Endothelial cell of umbilical vein (primary cell): ENCODE measurements around the gene ANKS6. TPM values are rescaled to one million over a fixed set of nuclear protein-coding genes. Genes with fewer than 3 reads are reported as not detected.

Source experiments
- BruUV-seq: library from RNA; stranded (reverse); fragments of 400-500 nt; replicated peaks from 2 replicates; lab custom pipeline; 2021; lab: Mats Ljungman, UMichigan
- CTCF ChIA-PET: fragments of 300-600, 350-600 bp; sonication (Branson Sonifier 250); formaldehyde crosslinking; loops from one replicate; lab custom pipeline; 2021; ENCODE audit warnings: antibody characterized with exemption, inconsistent platforms; lab: Charles Lee
- POLR2A ChIA-PET: fragments of 300-600, 350-600 bp; sonication (Branson Sonifier 250); formaldehyde crosslinking; loops from one replicate; lab custom pipeline; 2021; ENCODE audit warnings: antibody characterized with exemption, inconsistent platforms; lab: Charles Lee
- DNase-seq: peaks from one replicate; pipeline ENCODE4 v3.0.0-alpha.2; 2011; ENCODE audit warnings: low read depth, low spot score
- FAIRE-seq: peaks from 2 replicates; lab custom pipeline; 2011; peaks lifted over from hg19 to GRCh38; lab: Jason Lieb, UNC
- H2AFZ ChIP-seq: 2 replicates; pipeline ENCODE4 v1.6.0; 2012; ENCODE audit warnings: low read depth, low read length, control low read depth, inconsistent platforms
- H3K27ac ChIP-seq: 2 replicates; pipeline ENCODE4 v1.5.1; 2011; ENCODE audit warnings: low read depth, mild to moderate bottlenecking, control low read depth, low read length, moderate library complexity; ENCODE audit not compliant: insufficient read depth
- H3K27me3 ChIP-seq, 2 experiments: 2 replicates each; pipeline versions ENCODE4 v1.6.0 to v1.6.1; 2011; ENCODE audit warnings: low read length in 2 of 2, mixed read lengths in 1 of 2; ENCODE audit not compliant: control insufficient read depth in 2 of 2, insufficient read depth in 2 of 2
- H3K36me3 ChIP-seq, 2 experiments: 2 replicates in 1 of 2; 3 replicates in 1 of 2; pipeline ENCODE4 v1.5.1; 2011; ENCODE audit warnings: low read length in 2 of 2, mild to moderate bottlenecking in 1 of 2, moderate library complexity in 1 of 2; ENCODE audit not compliant: control insufficient read depth in 2 of 2, insufficient read depth in 2 of 2; ENCODE audit errors: extremely low read depth in 1 of 2
- H3K4me1 ChIP-seq: 3 replicates; pipeline ENCODE4 v1.5.1; 2011; ENCODE audit warnings: mild to moderate bottlenecking, low read length; ENCODE audit not compliant: control insufficient read depth, insufficient read depth; ENCODE audit errors: extremely low read depth
- H3K4me2 ChIP-seq: 2 replicates; pipeline ENCODE4 v1.6.1; 2011; ENCODE audit warnings: low read length, control low read depth, mixed read lengths; ENCODE audit not compliant: insufficient read depth
- H3K4me3 ChIP-seq, 3 experiments: fragments of 200-600 bp in 1 of 3; sonication (generic), shearing (Covaris generic) in 1 of 3; replicated peaks in 1 of 3; 2 replicates each; pipeline ENCODE4 v1.5.1; 2011 to 2016; ENCODE audit warnings: control low read depth in 3 of 3, low read length in 3 of 3, mild to moderate bottlenecking in 2 of 3, inconsistent platforms in 1 of 3, low read depth in 1 of 3, moderate library complexity in 1 of 3; ENCODE audit not compliant: insufficient read depth in 1 of 3
- H3K79me2 ChIP-seq: 2 replicates; pipeline ENCODE4 v1.6.0; 2012; ENCODE audit warnings: low read length, inconsistent platforms; ENCODE audit not compliant: control insufficient read depth, insufficient read depth
- H3K9ac ChIP-seq: replicated peaks from 2 replicates; pipeline ENCODE3; 2011; ENCODE audit warnings: low read length, control low read depth; ENCODE audit not compliant: insufficient read depth; ENCODE audit errors: extremely low read depth
- H3K9me1 ChIP-seq: replicated peaks from 3 replicates; pipeline ENCODE4 v1.6.0; 2011; ENCODE audit warnings: mild to moderate bottlenecking, low read length; ENCODE audit not compliant: control insufficient read depth, insufficient read depth; ENCODE audit errors: extremely low read depth
- H3K9me3 ChIP-seq: replicated peaks from 2 replicates; pipeline ENCODE4 v1.5.1; 2012; ENCODE audit warnings: low read length, inconsistent platforms; ENCODE audit not compliant: control insufficient read depth, insufficient read depth
- H4K20me1 ChIP-seq: replicated peaks from 2 replicates; pipeline ENCODE3; 2011; ENCODE audit warnings: mild to moderate bottlenecking, low read length; ENCODE audit not compliant: control insufficient read depth, insufficient read depth; ENCODE audit errors: extremely low read depth
- EZH2 ChIP-seq: IDR thresholded peaks from 2 replicates; pipeline ENCODE4 v1.6.1; 2012; ENCODE audit warnings: borderline replicate concordance, low read depth, mild to moderate bottlenecking, moderate library complexity, low read length, inconsistent platforms; ENCODE audit not compliant: severe bottlenecking
- FOS ChIP-seq: IDR thresholded peaks from 2 replicates; pipeline ENCODE4 v1.6.1; 2011; ENCODE audit warnings: mild to moderate bottlenecking, low read length, moderate library complexity, borderline replicate concordance; ENCODE audit not compliant: insufficient read depth
- GATA2 ChIP-seq: IDR thresholded peaks from 2 replicates; pipeline ENCODE4 v1.7.0; 2011; ENCODE audit warnings: low read depth, mild to moderate bottlenecking, moderate library complexity, mixed read lengths, low read length; ENCODE audit not compliant: insufficient read length, insufficient read depth
- JUN ChIP-seq: IDR thresholded peaks from 2 replicates; pipeline ENCODE4 v1.6.1; 2011; ENCODE audit warnings: borderline replicate concordance, low read depth; ENCODE audit not compliant: insufficient read length, insufficient read depth
- MYC ChIP-seq: IDR thresholded peaks from one replicate; pipeline ENCODE4 v1.6.1; 2011; ENCODE audit warnings: mild to moderate bottlenecking, low read depth, low read length
- POLR2A ChIP-seq: IDR thresholded peaks from 2 replicates; pipeline ENCODE4 v1.6.1; 2012; ENCODE audit warnings: low read depth, mild to moderate bottlenecking, control low read depth, low read length
- POLR2AphosphoS5 ChIP-seq: IDR thresholded peaks from 2 replicates; pipeline ENCODE4 v1.6.1; 2012; ENCODE audit warnings: low read depth, mild to moderate bottlenecking, control low read depth, low read length, moderate library complexity; ENCODE audit not compliant: insufficient read depth
- dilution Hi-C: fragments of 300-500 bp; cut with MboI; formaldehyde crosslinking; loops from one replicate; pipeline ENCODE4 v1.15.0; 2019; ENCODE audit warnings: low sequenced_read_pairs; ENCODE audit not compliant: extremely low pct_ligation_motif_present
- intact Hi-C: fragments of 100-400 bp; cut with micrococcal nuclease; formaldehyde crosslinking; loops from one replicate; pipeline ENCODE4 v1.10.0; 2022
- polyA plus RNA-seq, 4 experiments: library from polyadenylated mRNA; depleted of rRNA in 3 of 4; stranded (reverse) in 3 of 4; unstranded in 1 of 4; fragments of >200 nt; gene quantifications; 2 replicates each; pipeline versions ENCODE4 v1.2.1 to v1.2.3, GENCODE V29; 2011 to 2012; ENCODE audit warnings: missing spikeins in 1 of 4
- total RNA-seq: library from RNA; stranded (reverse); gene quantifications from 2 replicates; pipeline ENCODE4 v1.2.3, GENCODE V29; 2021
- TF ChIP-seq, protein P1 (sequence below), 2 donors: IDR thresholded peaks; 1 replicate in 1 of 2; 2 replicates in 1 of 2; pipeline ENCODE4 v1.5.1; 2011; ENCODE audit warnings: low read length in 2 of 2, mild to moderate bottlenecking in 2 of 2, moderate library complexity in 2 of 2, control low read depth in 1 of 2, inconsistent platforms in 1 of 2, low read depth in 1 of 2; ENCODE audit not compliant: insufficient read depth in 1 of 2; ENCODE audit errors: extremely low read depth in 1 of 2
- TF ChIP-seq, protein P2 (sequence below): IDR thresholded peaks from 2 replicates; pipeline ENCODE4 v1.6.1; 2011; ENCODE audit not compliant: insufficient read depth, insufficient read length

The ANKS6 gene
- total and polyA plus RNA-seq, 2 donors (not counting 3 experiments of a cell fraction or from before 2014, with no cell fraction given), result 15.5 to 18.6 TPM

DNA sequence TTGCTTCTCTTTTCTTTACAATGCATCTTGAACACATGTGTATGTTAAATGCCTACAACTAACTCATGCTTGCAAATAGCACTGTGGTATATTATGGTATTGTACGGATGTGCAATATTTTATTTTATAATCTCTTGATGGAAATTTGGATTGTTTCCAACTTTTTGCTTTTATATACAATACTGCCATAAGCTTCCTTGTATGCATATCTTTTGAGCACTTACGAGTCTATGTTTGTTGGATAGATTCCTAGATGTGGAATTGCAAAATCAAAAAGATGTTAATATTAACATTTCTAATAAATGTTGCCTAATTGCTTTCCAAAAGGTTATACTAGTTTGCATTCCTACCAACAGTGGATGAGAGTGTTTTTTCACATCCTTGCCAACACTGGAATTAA lies 7.7 kb upstream of the ANKS6 start:
- CTCF ChIA-PET, result interaction anchor here (1.1 kb wide), 1 partner anchor 30 kb away, joined by 3 read pairs; no protein-coding TSS in a partner anchor
- H3K4me1 ChIP-seq, result peaks cover 2% of the 10 kb centered on the region
- dilution Hi-C loops (no loop called here), intact Hi-C loops (no loop called here)
- no peaks in the 10 kb centered on the region for H3K79me2 ChIP-seq
- no peaks in the 10 kb centered on the region for H4K20me1 ChIP-seq
- H3K27ac ChIP-seq, result no peak overlapping the region
- no peak overlapping the region for H3K4me3 ChIP-seq
- peaks cover 28 to 32% of the 10 kb centered on the region in 2 experiments for H3K27me3 ChIP-seq
- no peaks in the 10 kb centered on the region for H3K9me1 ChIP-seq
- POLR2A ChIA-PET, result interaction anchor here (0.7 kb wide), 1 partner anchor 1398 kb away, joined by 3 read pairs; no protein-coding TSS in a partner anchor
- BruUV-seq, result no TSS peak
- no peaks in the 10 kb centered on the region for H3K36me3 ChIP-seq
- FAIRE-seq, result no peak
- TF ChIP-seq EZH2, result no peak
- no peak for TF ChIP-seq JUN
- no peak for TF ChIP-seq FOS
- TF ChIP-seq GATA2, result no peak
- no peak for TF ChIP-seq POLR2AphosphoS5
- TF ChIP-seq POLR2A, result no peak
- TF ChIP-seq, protein P1, sequence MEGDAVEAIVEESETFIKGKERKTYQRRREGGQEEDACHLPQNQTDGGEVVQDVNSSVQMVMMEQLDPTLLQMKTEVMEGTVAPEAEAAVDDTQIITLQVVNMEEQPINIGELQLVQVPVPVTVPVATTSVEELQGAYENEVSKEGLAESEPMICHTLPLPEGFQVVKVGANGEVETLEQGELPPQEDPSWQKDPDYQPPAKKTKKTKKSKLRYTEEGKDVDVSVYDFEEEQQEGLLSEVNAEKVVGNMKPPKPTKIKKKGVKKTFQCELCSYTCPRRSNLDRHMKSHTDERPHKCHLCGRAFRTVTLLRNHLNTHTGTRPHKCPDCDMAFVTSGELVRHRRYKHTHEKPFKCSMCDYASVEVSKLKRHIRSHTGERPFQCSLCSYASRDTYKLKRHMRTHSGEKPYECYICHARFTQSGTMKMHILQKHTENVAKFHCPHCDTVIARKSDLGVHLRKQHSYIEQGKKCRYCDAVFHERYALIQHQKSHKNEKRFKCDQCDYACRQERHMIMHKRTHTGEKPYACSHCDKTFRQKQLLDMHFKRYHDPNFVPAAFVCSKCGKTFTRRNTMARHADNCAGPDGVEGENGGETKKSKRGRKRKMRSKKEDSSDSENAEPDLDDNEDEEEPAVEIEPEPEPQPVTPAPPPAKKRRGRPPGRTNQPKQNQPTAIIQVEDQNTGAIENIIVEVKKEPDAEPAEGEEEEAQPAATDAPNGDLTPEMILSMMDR (IDR thresholded peaks at IDR 0.05; ENCODE audit: extremely low read depth in 1 of 2, insufficient read depth in 1 of 2, low read depth in 1 of 2, low read length in 2 of 2), result no peak
- TF ChIP-seq MYC, result no peak
- TF ChIP-seq, protein P2, sequence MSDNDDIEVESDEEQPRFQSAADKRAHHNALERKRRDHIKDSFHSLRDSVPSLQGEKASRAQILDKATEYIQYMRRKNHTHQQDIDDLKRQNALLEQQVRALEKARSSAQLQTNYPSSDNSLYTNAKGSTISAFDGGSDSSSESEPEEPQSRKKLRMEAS, result no peak
- no peak overlapping the region for H3K4me2 ChIP-seq
- no peak overlapping the region for H2AFZ ChIP-seq
- no peak overlapping the region for H3K9ac ChIP-seq
- H3K9me3 ChIP-seq, result no peaks in the 10 kb centered on the region
- no peak for DNase-seq
